ENCODE results near the gene PITPNC1. TPM values are rescaled to one million over a fixed set of nuclear protein-coding genes. Genes with fewer than 3 reads are reported as not detected.

Gene PITPNC1
- polyA plus RNA-seq, 1 of the 3 experiments (the other 2 are of a cell fraction) = 18.4 TPM

- TF ChIP-seq PBX3 (IDR thresholded peaks at IDR 0.05) (no peak), IRF3 (IDR thresholded peaks at IDR 0.05; ENCODE audit: low read depth, low read length) (no peak), FOXM1 (IDR thresholded peaks at IDR 0.05; ENCODE audit: low read depth) (no peak), NRF1 (IDR thresholded peaks at IDR 0.05; ENCODE audit: low read depth, low read length) (no peak), MAX (IDR thresholded peaks at IDR 0.05; ENCODE audit: low read depth) (no peak), RCOR1 (IDR thresholded peaks at IDR 0.05; ENCODE audit: low read length) (no peak), TCF12 (IDR thresholded peaks at IDR 0.05) (no peak), SMC3 (IDR thresholded peaks at IDR 0.05; ENCODE audit: low read depth, low read length) (no peak), RFX5 (IDR thresholded peaks at IDR 0.05; ENCODE audit: low read length) (no peak), YY1 (IDR thresholded peaks at IDR 0.05; ENCODE audit: low read depth) (no peak), REST (IDR thresholded peaks at IDR 0.05; ENCODE audit: low read depth, low read length) (no peak), POLR2AphosphoS5 (IDR thresholded peaks at IDR 0.05; ENCODE audit: low read depth, low read length) (no peak), TEAD4 (IDR thresholded peaks at IDR 0.05; ENCODE audit: borderline replicate concordance, insufficient read depth) (no peak), SIN3A (IDR thresholded peaks at IDR 0.05; ENCODE audit: borderline replicate concordance, low read depth, low read length) (no peak), USF1 (IDR thresholded peaks at IDR 0.05; ENCODE audit: borderline replicate concordance, low read depth) (no peak), JUND (IDR thresholded peaks at IDR 0.05) (no peak), GABPA (IDR thresholded peaks at IDR 0.05; ENCODE audit: low read depth) (no peak), TAF1 (IDR thresholded peaks at IDR 0.05; ENCODE audit: borderline replicate concordance, low read depth, low read length) (no peak)
- Histone ChIP-seq H3K79me2 (ENCODE audit: insufficient read depth) (0 out of 2 replicates have a peak, but pooled peaks cover 2% of the 10 kb centered on the region), H3K4me2 (no peak overlapping the region), H3K27me3 (ENCODE audit: insufficient read depth) (no peaks in the 10 kb centered on the region), H3K9me3 (no peaks in the 10 kb centered on the region), H3K36me3 (replicated peaks in 1 of 2; ENCODE audit: control insufficient read depth in 1 of 2, insufficient read depth in 2 of 2, low read length in 1 of 2) (no peaks in the 10 kb centered on the region), H4K20me1 (ENCODE audit: insufficient read depth) (no peaks in the 10 kb centered on the region), H3K4me1 (ENCODE audit: control insufficient read depth in 1 of 2, insufficient read depth in 2 of 2, low read depth in 1 of 2, low read length in 1 of 2) (peaks cover 0 to 6% of the 10 kb centered on the region in 2 experiments; a peak in 2 of 4 replicates), H2AFZ (ENCODE audit: low read depth) (no peak overlapping the region), H3K9ac (no peak overlapping the region), H3K27ac (ENCODE audit: low read depth in 2 of 2, low read length in 1 of 2) (no peak overlapping the region), H3K9me2 (no peaks in the 10 kb centered on the region), H3K4me3 (ENCODE audit: low read depth in 2 of 2, low read length in 1 of 2) (no peak overlapping the region), H3F3A (replicated peaks; ENCODE audit: insufficient read depth) (no peaks in the 10 kb centered on the region)
- 90% methylated on average over 4 of the region's 4 CpGs for WGBS (ENCODE audit: low lambda C conversion rate)
- ChIA-PET CTCF (interaction anchor here (1.2 to 1.6 kb wide), 2 partner anchors 23 to 338 kb away, joined by 3 to 4 read pairs; no protein-coding TSS in a partner anchor), POLR2A (no interaction called here)
- DNase-seq = no peak
Observed at GRCh38 chr17:67712375-67712774, 335.3 kb downstream of the PITPNC1 start.
